HG03558 (cell line): Measurements from ENCODE around the gene PRM2.
"Not testable (repeated sequence)": the region's sequence is repeated elsewhere in the genome, so short reads cannot be mapped to it uniquely, and the experiment has no call there.

Source experiments
- ATAC-seq: cut with Tn5 transposase; IDR thresholded peaks from one replicate; pipeline ENCODE4 v1.9.1; 2021; ENCODE audit warnings: moderate number of reproducible peaks; ENCODE audit not compliant: unreplicated experiment; ENCODE audit errors: extremely low read depth

The PRM2 gene

GRCh38 chr16:11291091-11291703, 14.9 kb upstream of the PRM2 start:
- ATAC-seq = no peak

- no peak for ATAC-seq
Observed at GRCh38 chr16:11290102-11290893, 14.0 kb upstream of the PRM2 start.

GRCh38 chr16:11289696-11290095, 13.4 kb upstream of the PRM2 start:
- not testable (repeated sequence) for ATAC-seq

GRCh38 chr16:11289202-11289601, 12.9 kb upstream of the PRM2 start:
- no peak for ATAC-seq

GRCh38 chr16:11285842-11286241, 9.6 kb upstream of the PRM2 start:
- no peak for ATAC-seq

GRCh38 chr16:11283820-11284248, 7.6 kb upstream of the PRM2 start:
- ATAC-seq = no peak

- no peak for ATAC-seq
Observed at GRCh38 chr16:11280616-11281522, 4.6 kb upstream of the PRM2 start, which contains the start of gene PRM1. PRM1 (minus strand) TSS chr16:11281330; CDS start chr16:11281238, 92 bp downstream.

GRCh38 chr16:11278681-11279628, 2.7 kb upstream of the PRM2 start:
- no peak for ATAC-seq

- no peak for ATAC-seq
Observed at GRCh38 chr16:11277607-11278337, 1.5 kb upstream of the PRM2 start.

- ATAC-seq = no peak
Observed at GRCh38 chr16:11276896-11277593, 765 bp upstream of the PRM2 start.

- ATAC-seq = no peak
Observed at GRCh38 chr16:11274964-11275363, 1.3 kb downstream of the PRM2 start.

GRCh38 chr16:11273721-11274324, 2.5 kb downstream of the PRM2 start:
- no peak for ATAC-seq

GRCh38 chr16:11272921-11273720, 3.2 kb downstream of the PRM2 start, which contains the start of gene PRM3:
PRM3 (minus strand) TSS chr16:11273629; CDS start chr16:11273595, 34 bp downstream.
- no peak for ATAC-seq

GRCh38 chr16:11272484-11272883, 3.8 kb downstream of the PRM2 start:
- no peak for ATAC-seq

- ATAC-seq = no peak
Observed at GRCh38 chr16:11271610-11272009, 4.7 kb downstream of the PRM2 start.

- ATAC-seq = no peak
Observed at GRCh38 chr16:11270602-11271162, 5.6 kb downstream of the PRM2 start.

- ATAC-seq = no peak
Observed at GRCh38 chr16:11268921-11269375, 7.3 kb downstream of the PRM2 start, which contains the start of gene TNP2. TNP2 (minus strand) TSS chr16:11269325; CDS start chr16:11269262, 63 bp downstream.
